Measurements from ENCODE around the gene TAL1. TPM values are rescaled to one million over a fixed set of nuclear protein-coding genes. Genes with fewer than 3 reads are reported as not detected.

Gene TAL1
- total and polyA plus RNA-seq, 2 of the 13 experiments (the other 11 are each of a cell fraction or from before 2014, with no cell fraction given), result 0.05 TPM; not detected in 1

GRCh38 chr1:47179017-47179987 is 52.7 kb downstream of the TAL1 start (continued):
- peak; percentile 44; the same call in 1 of the 2 replicates for TF ChIP-seq UBTF (CRISPR knock-in tag; IDR thresholded peaks at IDR 0.05)
- no peak for TF ChIP-seq NONO (IDR thresholded peaks at IDR 0.05)
- TF ChIP-seq NONO (CRISPR knock-in tag; conservative IDR thresholded peaks at IDR 0.05), result peak; percentile 54; the same call in 1 of the 2 replicates
- peak; percentile 51; the same call in 1 of the 2 replicates for TF ChIP-seq MEF2D (CRISPR knock-in tag; IDR thresholded peaks at IDR 0.05)
- no peak for TF ChIP-seq ZNF562 (CRISPR knock-in tag; IDR thresholded peaks at IDR 0.05; ENCODE audit: borderline replicate concordance)
- TF ChIP-seq PATZ1 (CRISPR knock-in tag; IDR thresholded peaks at IDR 0.05), result no peak
- TF ChIP-seq USF2 (IDR thresholded peaks at IDR 0.05; ENCODE audit: low read depth, low read length), result no peak
- TF ChIP-seq USF2 (CRISPR knock-in tag; IDR thresholded peaks at IDR 0.05; ENCODE audit: borderline replicate concordance), result no peak
- TF ChIP-seq MLLT10 (CRISPR knock-in tag; IDR thresholded peaks at IDR 0.05), result no peak
- peak; percentile 54; the same call in 1 of the 2 replicates for TF ChIP-seq ARID4A (CRISPR knock-in tag; IDR thresholded peaks at IDR 0.05; ENCODE audit: borderline replicate concordance)
- TF ChIP-seq NR2F1 (CRISPR knock-in tag; IDR thresholded peaks at IDR 0.05), result no peak
- peak; percentile 64; the same call in 1 of the 2 replicates for TF ChIP-seq ZNF614 (CRISPR knock-in tag; IDR thresholded peaks at IDR 0.05; ENCODE audit: borderline replicate concordance)
- peak; percentile 85 for TF ChIP-seq THAP11 (CRISPR knock-in tag; IDR thresholded peaks at IDR 0.05)
